Heart left ventricle (tissue), 13 donors: ENCODE data around the gene PTPRH.

Experiments used
- POLR2A ChIP-seq, 2 donors: fragments of 450-650 bp; IDR thresholded peaks; one replicate each; pipeline ENCODE4 v1.6.1; 2017; ENCODE audit warnings: antibody characterized with exemption in 2 of 2, mild to moderate bottlenecking in 2 of 2, moderate library complexity in 2 of 2
- TF ChIP-seq, protein P1 (sequence below), 12 donors: fragments of 200-600 bp; sonication (generic) in 4 of 12; IDR thresholded peaks; one replicate each; pipeline versions ENCODE4 v1.5.0 to v1.8.0; 2018 to 2022; ENCODE audit warnings: antibody characterized with exemption in 12 of 12, mild to moderate bottlenecking in 5 of 12
- donor health status: ischemic (EF 13 %, LVEDD 7.1; RV severe dilation, severe dysfunction).
- donor health status: DM: no; HTN: yes; CAD: no.
- donor health status: DM: no; HTN: no; CAD: no.
- donor health status: ischemic (EF 25% LVEDD 6.9; RV normal size, moderate dysfunction).
- donor health status: ischemic (EF 25% LVEDD 5.7; RV mildly dilated, moderate dysfunction).
- donor health status: ischemic (EF 35%, LVEDD 5.7; RV mildly dilated, moderate dysfunction).
- donor health status: nonischemic (EF 11% LVEDD 7.7; RV severe dilation, severe dysfunction).
- donor health status: DM: yes; HTN: yes; CAD: no.
- donor health status: PGD.
- donor health status: ischemic (EF 29% LVEDD 5.4; RV normal size, mild dysfunction).
- donor health status: nonischemic (EF 23%, LVEDD 6.1; RV moderate dilation, normal function).

DNA sequence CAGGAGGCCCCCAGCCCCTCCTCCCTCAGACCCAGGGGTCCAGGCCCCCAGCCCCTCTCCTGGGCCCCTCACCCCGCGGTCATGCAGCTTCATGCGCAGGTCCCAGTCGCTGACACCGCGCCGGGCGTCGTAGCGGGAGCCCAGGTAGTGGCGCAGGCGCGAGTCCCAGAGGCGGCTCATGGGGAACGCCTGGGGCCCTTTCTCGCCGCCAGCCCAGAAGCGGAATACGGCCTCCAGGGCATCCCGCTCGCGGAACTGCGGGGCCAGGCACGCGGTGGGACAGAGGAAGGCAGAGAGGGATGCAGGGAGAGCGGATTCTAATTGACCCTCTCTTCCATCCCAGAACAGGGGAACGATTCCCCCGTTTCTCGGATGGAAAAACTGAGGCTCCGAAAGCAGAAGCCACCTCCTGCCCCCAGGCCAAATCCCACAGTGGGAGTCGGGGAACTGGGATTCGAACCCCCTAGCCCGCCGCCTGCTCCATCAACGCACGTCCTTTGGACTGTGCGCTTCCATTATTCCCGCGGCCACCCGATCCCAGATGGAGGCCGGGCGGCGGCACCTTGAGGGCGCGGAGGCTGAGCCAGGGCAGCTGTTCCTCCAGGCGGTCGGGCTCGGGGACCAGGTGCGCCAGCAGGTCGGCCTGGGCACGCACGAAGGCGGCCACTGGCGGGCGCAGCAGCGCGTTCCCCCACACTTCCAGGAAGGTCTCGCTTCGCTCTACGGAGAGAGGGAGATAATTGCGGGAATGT is 47.6 kb downstream of the PTPRH start:
- TF ChIP-seq, protein P1, sequence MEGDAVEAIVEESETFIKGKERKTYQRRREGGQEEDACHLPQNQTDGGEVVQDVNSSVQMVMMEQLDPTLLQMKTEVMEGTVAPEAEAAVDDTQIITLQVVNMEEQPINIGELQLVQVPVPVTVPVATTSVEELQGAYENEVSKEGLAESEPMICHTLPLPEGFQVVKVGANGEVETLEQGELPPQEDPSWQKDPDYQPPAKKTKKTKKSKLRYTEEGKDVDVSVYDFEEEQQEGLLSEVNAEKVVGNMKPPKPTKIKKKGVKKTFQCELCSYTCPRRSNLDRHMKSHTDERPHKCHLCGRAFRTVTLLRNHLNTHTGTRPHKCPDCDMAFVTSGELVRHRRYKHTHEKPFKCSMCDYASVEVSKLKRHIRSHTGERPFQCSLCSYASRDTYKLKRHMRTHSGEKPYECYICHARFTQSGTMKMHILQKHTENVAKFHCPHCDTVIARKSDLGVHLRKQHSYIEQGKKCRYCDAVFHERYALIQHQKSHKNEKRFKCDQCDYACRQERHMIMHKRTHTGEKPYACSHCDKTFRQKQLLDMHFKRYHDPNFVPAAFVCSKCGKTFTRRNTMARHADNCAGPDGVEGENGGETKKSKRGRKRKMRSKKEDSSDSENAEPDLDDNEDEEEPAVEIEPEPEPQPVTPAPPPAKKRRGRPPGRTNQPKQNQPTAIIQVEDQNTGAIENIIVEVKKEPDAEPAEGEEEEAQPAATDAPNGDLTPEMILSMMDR (IDR thresholded peaks at IDR 0.05): no peak
- TF ChIP-seq POLR2A (IDR thresholded peaks at IDR 0.05): no peak
